Smooth muscle cell (in vitro differentiated cells): Measurements from ENCODE around the gene RPL37A. TPM values are rescaled to one million over a fixed set of nuclear protein-coding genes. Genes with fewer than 3 reads are reported as not detected.

Experiments
- DNase-seq: peaks from one replicate; lab custom pipeline; 2025; ENCODE audit not compliant: unreplicated experiment; lab: John Stamatoyannopoulos, UW
- H2AFZ ChIP-seq: fragments of 200-600 bp; sonication (generic); 2 replicates; pipeline ENCODE4 v1.6.0; 2016; ENCODE audit warnings: antibody characterized with exemption, low read depth, mild to moderate bottlenecking
- H3F3A ChIP-seq: fragments of 200-600 bp; sonication (generic); 2 replicates; pipeline ENCODE4 v1.6.0; 2017; ENCODE audit warnings: antibody characterized with exemption, low read depth
- H3K27ac ChIP-seq: fragments of 200-600 bp; sonication (generic); 2 replicates; pipeline ENCODE4 v1.5.1; 2016; ENCODE audit warnings: low read depth, mild to moderate bottlenecking
- H3K27me3 ChIP-seq: fragments of 200-600 bp; sonication (generic); 2 replicates; pipeline ENCODE4 v1.6.1; 2016; ENCODE audit warnings: low read depth, mild to moderate bottlenecking
- H3K36me3 ChIP-seq: fragments of 200-600 bp; sonication (generic); 2 replicates; pipeline ENCODE4 v1.5.1; 2016; ENCODE audit warnings: low read depth
- H3K4me1 ChIP-seq: fragments of 200-600 bp; sonication (generic); 2 replicates; pipeline ENCODE4 v1.5.1; 2016; ENCODE audit warnings: low read depth
- H3K4me2 ChIP-seq: fragments of 200-600 bp; sonication (generic); 2 replicates; pipeline ENCODE4 v1.6.0; 2016; ENCODE audit warnings: mild to moderate bottlenecking
- H3K4me3 ChIP-seq: fragments of 200-600 bp; sonication (generic); 2 replicates; pipeline ENCODE4 v1.5.1; 2016; ENCODE audit warnings: mild to moderate bottlenecking
- H3K79me2 ChIP-seq: fragments of 200-600 bp; sonication (generic); 2 replicates; pipeline ENCODE4 v1.6.0; 2016; ENCODE audit warnings: low read depth, mild to moderate bottlenecking
- H3K9ac ChIP-seq: fragments of 200-600 bp; sonication (generic); 2 replicates; pipeline ENCODE4 v1.6.0; 2016; ENCODE audit warnings: low read depth
- H3K9me3 ChIP-seq: fragments of 200-600 bp; sonication (generic); replicated peaks from 2 replicates; pipeline ENCODE4 v1.5.1; 2016; ENCODE audit warnings: low read depth
- H4K20me1 ChIP-seq: fragments of 200-600 bp; sonication (generic); 2 replicates; pipeline ENCODE4 v1.6.0; 2016; ENCODE audit warnings: low read depth
- WGBS: methylation state at CpG from one replicate; pipeline ENCODE4 v1.1.7; 2016; ENCODE audit warnings: low lambda C conversion rate; 5-methylcytosine and 5-hydroxymethylcytosine counted together
- polyA plus RNA-seq: library from polyadenylated mRNA; unstranded; fragments of >200 nt; fragmentation: Nextera tagmentation; extraction: Ambion mirVana; gene quantifications from 2 replicates; pipeline ENCODE4 v1.2.1, GENCODE V29; 2016
- total RNA-seq: library from RNA; depleted of rRNA; stranded (reverse); fragments of >200 nt; gene quantifications from 2 replicates; pipeline ENCODE4 v1.2.3, GENCODE V29; 2014
- TF ChIP-seq, protein P1 (sequence below): fragments of 200-600 bp; sonication (generic); IDR thresholded peaks from 2 replicates; pipeline ENCODE4 v1.5.1; 2017; ENCODE audit warnings: borderline replicate concordance, mild to moderate bottlenecking, antibody characterized with exemption; ENCODE audit not compliant: insufficient read depth, poor library complexity, severe bottlenecking

RPL37A gene
- total and polyA plus RNA-seq, 2 experiments from 2014 or later, result 1,221 to 1,842 TPM

DNA sequence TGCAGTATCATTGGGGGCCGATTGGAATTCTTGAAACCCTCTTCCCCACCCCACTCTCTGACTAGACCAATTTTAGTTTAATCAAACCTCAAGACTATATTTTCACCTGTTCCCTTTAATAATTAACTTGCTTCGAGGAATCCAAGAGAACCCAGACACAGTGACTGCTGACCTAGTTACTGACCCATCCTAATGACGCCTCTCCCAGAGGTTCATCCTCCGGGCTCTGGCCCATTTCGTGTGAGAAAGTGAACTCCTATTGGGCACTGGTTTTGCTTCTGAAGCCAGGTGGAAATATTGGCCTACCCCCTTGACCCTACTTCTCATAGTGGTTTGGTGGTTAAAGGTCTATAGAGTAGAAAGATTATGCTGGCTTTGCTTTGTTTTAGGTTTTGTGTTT lies 39.9 kb downstream of the RPL37A start:
- no peak overlapping the region for H3K27ac ChIP-seq
- no peak for DNase-seq
- 94% methylated on average over 5 of the region's 5 CpGs for WGBS

DNA sequence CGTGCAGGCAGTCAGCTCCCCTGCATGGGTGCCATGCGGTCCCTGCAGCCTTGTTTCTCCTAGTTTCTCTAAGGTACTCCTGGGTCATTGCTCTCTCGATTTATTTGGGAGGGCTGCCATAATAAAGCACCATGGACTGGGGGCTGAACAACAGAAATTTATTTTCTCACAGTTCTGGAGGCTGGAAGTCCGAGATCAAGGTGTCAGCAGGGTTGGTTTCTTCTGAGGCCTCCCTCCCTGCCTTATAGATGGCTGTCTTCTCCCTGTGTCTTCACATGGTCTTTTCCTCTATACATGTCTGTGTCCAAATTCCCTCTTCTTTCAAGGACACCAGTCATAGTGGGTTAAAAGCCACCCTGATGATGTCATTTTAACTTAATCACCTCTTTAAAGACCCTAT lies 40.5 kb downstream of the RPL37A start:
- no peaks in the 10 kb centered on the region for H3K36me3 ChIP-seq
- no peaks in the 10 kb centered on the region for H3K79me2 ChIP-seq
- DNase-seq, result no peak
- no peak overlapping the region for H3K4me2 ChIP-seq
- TF ChIP-seq, protein P1, sequence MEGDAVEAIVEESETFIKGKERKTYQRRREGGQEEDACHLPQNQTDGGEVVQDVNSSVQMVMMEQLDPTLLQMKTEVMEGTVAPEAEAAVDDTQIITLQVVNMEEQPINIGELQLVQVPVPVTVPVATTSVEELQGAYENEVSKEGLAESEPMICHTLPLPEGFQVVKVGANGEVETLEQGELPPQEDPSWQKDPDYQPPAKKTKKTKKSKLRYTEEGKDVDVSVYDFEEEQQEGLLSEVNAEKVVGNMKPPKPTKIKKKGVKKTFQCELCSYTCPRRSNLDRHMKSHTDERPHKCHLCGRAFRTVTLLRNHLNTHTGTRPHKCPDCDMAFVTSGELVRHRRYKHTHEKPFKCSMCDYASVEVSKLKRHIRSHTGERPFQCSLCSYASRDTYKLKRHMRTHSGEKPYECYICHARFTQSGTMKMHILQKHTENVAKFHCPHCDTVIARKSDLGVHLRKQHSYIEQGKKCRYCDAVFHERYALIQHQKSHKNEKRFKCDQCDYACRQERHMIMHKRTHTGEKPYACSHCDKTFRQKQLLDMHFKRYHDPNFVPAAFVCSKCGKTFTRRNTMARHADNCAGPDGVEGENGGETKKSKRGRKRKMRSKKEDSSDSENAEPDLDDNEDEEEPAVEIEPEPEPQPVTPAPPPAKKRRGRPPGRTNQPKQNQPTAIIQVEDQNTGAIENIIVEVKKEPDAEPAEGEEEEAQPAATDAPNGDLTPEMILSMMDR, result no peak
- no peak overlapping the region for H3K27ac ChIP-seq
- no peaks in the 10 kb centered on the region for H4K20me1 ChIP-seq
- H3K4me3 ChIP-seq, result no peak overlapping the region
- peaks cover 19% of the 10 kb centered on the region for H3F3A ChIP-seq
- no peak overlapping the region for H3K9ac ChIP-seq
- no peaks in the 10 kb centered on the region for H3K27me3 ChIP-seq
- no peak overlapping the region for H2AFZ ChIP-seq
- H3K4me1 ChIP-seq, result peaks cover 16% of the 10 kb centered on the region
- WGBS, result 93% methylated on average over 4 of the region's 4 CpGs
- no peaks in the 10 kb centered on the region for H3K9me3 ChIP-seq

More for the DNA sequence above, 39.9 kb downstream of the RPL37A start:
- Histone ChIP-seq H3K9me3 (no peaks in the 10 kb centered on the region), H3K36me3 (no peaks in the 10 kb centered on the region), H2AFZ (no peak overlapping the region), H3K4me2 (no peak overlapping the region), H3K4me3 (no peak overlapping the region), H3K4me1 (peaks cover 22% of the 10 kb centered on the region), H3K79me2 (no peaks in the 10 kb centered on the region), H3F3A (peaks cover 25% of the 10 kb centered on the region), H3K9ac (no peak overlapping the region), H3K27me3 (no peaks in the 10 kb centered on the region), H4K20me1 (no peaks in the 10 kb centered on the region)
- TF ChIP-seq, protein P1, result no peak

DNA sequence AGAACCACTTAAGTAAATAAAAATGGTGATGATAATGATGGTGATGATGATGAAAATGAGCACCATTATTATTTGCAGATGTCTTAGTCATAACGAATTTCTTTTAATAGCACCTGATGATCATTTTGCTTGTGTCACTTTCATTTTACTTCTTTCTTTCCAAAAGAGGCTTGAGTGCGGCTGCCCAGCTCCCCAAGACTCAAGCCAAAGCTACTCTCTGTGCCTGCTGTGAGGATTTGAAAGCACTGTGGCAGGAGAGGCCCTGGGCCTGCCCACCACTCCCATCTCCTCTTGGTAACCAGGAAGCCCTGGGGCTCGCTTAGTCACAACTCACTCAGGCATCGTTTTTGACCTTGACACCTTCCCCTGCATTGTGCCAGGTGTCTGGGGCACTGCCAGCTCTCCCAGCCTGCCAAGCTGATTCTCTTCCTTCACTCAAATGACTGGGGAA lies 41.2 kb downstream of the RPL37A start:
- H3K36me3 ChIP-seq, result no peaks in the 10 kb centered on the region
- no peak overlapping the region for H3K9ac ChIP-seq
- H2AFZ ChIP-seq, result no peak overlapping the region
- H3K4me3 ChIP-seq, result no peak overlapping the region
- no peaks in the 10 kb centered on the region for H3K9me3 ChIP-seq
- DNase-seq, result no peak
- H3K4me1 ChIP-seq, result peaks cover 13% of the 10 kb centered on the region
- peaks cover 12% of the 10 kb centered on the region for H3F3A ChIP-seq
- H3K27me3 ChIP-seq, result no peaks in the 10 kb centered on the region
- H3K27ac ChIP-seq, result no peak overlapping the region
- no peaks in the 10 kb centered on the region for H3K79me2 ChIP-seq
- 82% methylated on average over 4 of the region's 4 CpGs for WGBS
- H3K4me2 ChIP-seq, result no peak overlapping the region
- no peaks in the 10 kb centered on the region for H4K20me1 ChIP-seq
- TF ChIP-seq, protein P1, result no peak

DNA sequence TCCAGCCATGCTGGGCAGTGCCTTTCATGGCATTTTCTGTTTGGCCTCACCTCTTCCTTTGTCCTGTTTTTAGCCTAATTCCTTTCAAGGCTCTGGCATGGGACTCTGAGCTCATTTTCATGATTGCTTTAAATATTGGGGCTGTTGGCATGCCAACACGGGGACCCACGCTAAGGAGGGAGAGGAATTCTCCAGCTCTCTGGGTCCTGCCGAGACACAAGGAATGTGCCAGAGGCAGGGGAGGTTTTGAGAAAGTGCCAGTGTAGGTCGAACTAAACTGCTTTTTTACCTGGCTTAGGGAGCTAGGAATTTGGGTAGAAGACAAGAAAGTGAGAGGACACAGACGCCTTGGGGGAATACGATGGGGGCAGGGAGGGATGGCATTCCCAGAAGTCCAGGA lies 42.3 kb downstream of the RPL37A start:
- H3K9ac ChIP-seq, result no peak overlapping the region
- 73% methylated on average over 6 of the region's 6 CpGs for WGBS
- no peak overlapping the region for H3K27ac ChIP-seq
- no peak overlapping the region for H2AFZ ChIP-seq
- H3K9me3 ChIP-seq, result no peaks in the 10 kb centered on the region
- H3K27me3 ChIP-seq, result no peaks in the 10 kb centered on the region
- H3F3A ChIP-seq, result peaks cover 7% of the 10 kb centered on the region
- H3K36me3 ChIP-seq, result no peaks in the 10 kb centered on the region
- no peaks in the 10 kb centered on the region for H4K20me1 ChIP-seq
- no peak overlapping the region for H3K4me2 ChIP-seq
- no peak overlapping the region for H3K4me3 ChIP-seq
- DNase-seq, result no peak
- H3K4me1 ChIP-seq, result peaks cover 10% of the 10 kb centered on the region
- TF ChIP-seq, protein P1, result no peak
- no peaks in the 10 kb centered on the region for H3K79me2 ChIP-seq
